GM12892 (cell line): Measurements from ENCODE around the gene NCKIPSD.

Experiments used
- POLR2A ChIP-seq: IDR thresholded peaks from 2 replicates; pipeline ENCODE4 v1.6.1; 2011; ENCODE audit warnings: low read depth, low read length, control low read depth
- TAF1 ChIP-seq: IDR thresholded peaks from 2 replicates; pipeline ENCODE4 v1.6.1; 2011; ENCODE audit warnings: low read depth, mild to moderate bottlenecking, control low read depth, low read length, borderline replicate concordance

DNA sequence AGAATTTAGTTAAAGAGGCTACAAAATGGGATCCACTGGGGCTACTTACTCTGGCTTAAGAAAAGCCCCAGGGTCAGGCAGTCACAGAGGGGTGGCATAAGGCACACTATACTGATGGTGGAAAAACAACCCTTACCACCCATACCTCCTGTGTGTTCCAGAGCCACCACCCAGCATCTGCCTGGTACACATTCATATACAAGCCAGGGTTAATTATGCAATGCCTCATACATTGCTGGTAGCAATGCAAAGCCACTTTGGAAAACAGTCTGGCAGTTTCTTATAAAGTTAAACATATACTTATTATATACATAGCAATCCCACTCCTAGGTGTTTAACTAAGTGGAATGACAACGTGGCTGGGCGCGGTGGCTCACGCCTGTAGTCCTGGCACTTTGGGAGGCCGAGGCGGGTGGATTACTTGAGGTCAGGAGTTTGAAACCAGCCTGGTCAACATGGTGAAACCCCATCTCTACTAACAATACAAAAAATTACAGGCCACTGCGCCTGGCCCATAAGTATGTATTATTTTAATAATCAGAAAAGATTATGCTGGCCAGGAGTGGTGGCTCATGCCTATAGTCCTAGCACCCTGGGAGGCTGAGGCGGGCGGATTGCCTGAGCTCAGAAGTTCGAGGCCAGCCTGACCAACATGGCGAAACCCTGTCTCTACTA, 15.2 kb upstream of the NCKIPSD start:
- TF ChIP-seq TAF1 (no peak), POLR2A (no peak)
